K562 (cell line): Measurements from ENCODE around the gene ZNF740. TPM values are rescaled to one million over a fixed set of nuclear protein-coding genes. Genes with fewer than 3 reads are reported as not detected.

Experiments
- CBFA2T3 ChIP-seq: fragments of 450-650 bp; IDR thresholded peaks from 2 replicates; pipeline ENCODE4 v1.6.1; 2017
- CBX3 ChIP-seq, 2 experiments: IDR thresholded peaks; 1 replicate in 1 of 2; 2 replicates in 1 of 2; pipeline ENCODE4 v1.6.1; 2012; ENCODE audit warnings: inconsistent platforms in 2 of 2, low read length in 2 of 2, borderline replicate concordance in 1 of 2, control low read depth in 1 of 2
- CTCFL ChIP-seq: IDR thresholded peaks from 2 replicates; pipeline ENCODE4 v1.6.1; 2011; ENCODE audit warnings: borderline replicate concordance, low read depth, mild to moderate bottlenecking, moderate library complexity, low read length; ENCODE audit not compliant: insufficient read depth, poor library complexity, severe bottlenecking
- ETV1 ChIP-seq: fragments of 450-650 bp; conservative IDR thresholded peaks from 2 replicates; pipeline ENCODE4 v1.6.1; 2016; ENCODE audit warnings: missing genetic modification characterization, control low read depth, low read depth, missing compliant biosample characterization
- FOXK1 ChIP-seq: sonication (generic); formaldehyde crosslinking; IDR thresholded peaks from 2 replicates; pipeline ENCODE4 v1.8.0; 2022; ENCODE audit warnings: missing genetic modification reagents, mild to moderate bottlenecking, borderline replicate concordance
- HNRNPUL1 ChIP-seq: fragments of 200-400 bp; formaldehyde crosslinking; IDR thresholded peaks from 2 replicates; pipeline ENCODE4 v1.6.1; 2017; ENCODE audit warnings: low read length
- KDM5B ChIP-seq: fragments of 200-600 bp; sonication (generic); IDR thresholded peaks from 2 replicates; pipeline ENCODE4 v1.6.1; 2012; ENCODE audit warnings: low read depth, mild to moderate bottlenecking, moderate library complexity, low read length, control low read depth, inconsistent platforms; ENCODE audit not compliant: insufficient replicate concordance
- MAFG ChIP-seq: fragments of 450-650 bp; conservative IDR thresholded peaks from 2 replicates; pipeline ENCODE4 v1.6.1; 2016; ENCODE audit warnings: missing genetic modification characterization, missing compliant biosample characterization
- MYBL2 ChIP-seq, 2 experiments: fragments of 450-650 bp in 1 of 2; sonication (generic) in 1 of 2; formaldehyde crosslinking in 1 of 2; IDR thresholded peaks; 2 replicates each; pipeline versions ENCODE4 v1.6.1 to v1.8.1; 2017 to 2022; ENCODE audit warnings: borderline replicate concordance in 1 of 2, inconsistent platforms in 1 of 2, low read depth in 1 of 2, mild to moderate bottlenecking in 1 of 2, missing genetic modification reagents in 1 of 2, moderate library complexity in 1 of 2
- MYNN ChIP-seq, 2 experiments: sonication (generic); formaldehyde crosslinking in 1 of 2; IDR thresholded peaks; 2 replicates each; pipeline versions ENCODE4 v1.5.0 to v1.6.1; 2016 to 2020; ENCODE audit warnings: antibody characterized with exemption in 1 of 2, missing genetic modification reagents in 1 of 2
- PML ChIP-seq: IDR thresholded peaks from 2 replicates; pipeline ENCODE4 v1.6.1; 2012; ENCODE audit warnings: low read length, inconsistent platforms
- RBM22 ChIP-seq: fragments of 200-400 bp; formaldehyde crosslinking; IDR thresholded peaks from 2 replicates; pipeline ENCODE4 v1.6.1; 2018; ENCODE audit warnings: low read length, low read depth; ENCODE audit not compliant: poor library complexity, severe bottlenecking
- TAF15 ChIP-seq: fragments of 200-400 bp; formaldehyde crosslinking; IDR thresholded peaks from 2 replicates; pipeline ENCODE4 v1.6.1; 2017; ENCODE audit warnings: mild to moderate bottlenecking, low read depth, low read length, moderate library complexity
- ZKSCAN1 ChIP-seq: fragments of 150-350 bp; IDR thresholded peaks from 2 replicates; pipeline ENCODE4 v1.6.1; 2016; ENCODE audit warnings: low read depth, low read length
- ZNF511 ChIP-seq: sonication (generic); formaldehyde crosslinking; IDR thresholded peaks from 2 replicates; pipeline ENCODE4 v1.8.0; 2022; ENCODE audit warnings: mild to moderate bottlenecking, missing genetic modification reagents
- ZNF75A ChIP-seq: fragments of 450-650 bp; formaldehyde crosslinking; IDR thresholded peaks from 2 replicates; pipeline ENCODE4 v1.4.0; 2020; ENCODE audit warnings: mild to moderate bottlenecking
- polyA plus RNA-seq, 8 experiments: library from polyadenylated mRNA; depleted of rRNA in 4 of 8; stranded (reverse) in 5 of 8; unstranded in 3 of 8; fragments of >200 nt; fragmentation: Nextera tagmentation in 2 of 8; fragmentation: Illumina TruSeq in 1 of 8; extraction: Ambion mirVana in 2 of 8; extraction: Trizol in 1 of 8; gene quantifications; 2 replicates each; pipeline versions ENCODE4 v1.2.1 to v1.2.3, GENCODE V29; 2011 to 2014; ENCODE audit warnings: inconsistent platforms in 1 of 8, missing spikeins in 1 of 8
- total RNA-seq, 7 experiments: library from RNA; depleted of rRNA in 6 of 7; stranded (reverse); fragments of >200 nt in 6 of 7; fragmentation: Illumina TruSeq in 2 of 7; extraction: Trizol in 2 of 7; gene quantifications; 2 replicates each; pipeline versions ENCODE4 v1.2.1 to v1.2.3, GENCODE V29; 2011 to 2021; ENCODE audit warnings: low replicate concordance in 1 of 7
- TF ChIP-seq, protein P1 (sequence below), 2 experiments: fragments of 450-650 bp; formaldehyde crosslinking in 1 of 2; IDR thresholded peaks; 2 replicates each; pipeline versions ENCODE4 v1.4.0 to v1.6.1; 2014 to 2020; ENCODE audit warnings: mild to moderate bottlenecking in 2 of 2, borderline replicate concordance in 1 of 2, low read depth in 1 of 2

Gene ZNF740
- total and polyA plus RNA-seq, 9 of the 15 experiments (the other 6 are each of a cell fraction or from before 2014, with no cell fraction given), result 0.57 to 46.4 (median 18.6) TPM

GRCh38 chr12:53213348-53213747, 32.8 kb downstream of the ZNF740 start (continued):
- TF ChIP-seq MYNN (IDR thresholded peaks at IDR 0.05), result no peak
- TF ChIP-seq MYNN (CRISPR knock-in tag; IDR thresholded peaks at IDR 0.05), result no peak
- no peak for TF ChIP-seq TAF15
- TF ChIP-seq ZKSCAN1, result no peak
- TF ChIP-seq KDM5B, result no peak
- TF ChIP-seq PML, result no peak
- TF ChIP-seq ZNF75A, result no peak
- TF ChIP-seq MAFG (tag), result no peak
- no peak for TF ChIP-seq RBM22
- no peak for TF ChIP-seq CBX3 (IDR thresholded peaks at IDR 0.05; ENCODE audit: borderline replicate concordance in 1 of 2, low read length in 2 of 2)
- 0 out of 2 replicates have a peak, but pooled peaks have one; percentile 15 for TF ChIP-seq ETV1 (tag)
- TF ChIP-seq FOXK1 (CRISPR knock-in tag), result no peak
- TF ChIP-seq HNRNPUL1, result no peak
- TF ChIP-seq, protein P1, sequence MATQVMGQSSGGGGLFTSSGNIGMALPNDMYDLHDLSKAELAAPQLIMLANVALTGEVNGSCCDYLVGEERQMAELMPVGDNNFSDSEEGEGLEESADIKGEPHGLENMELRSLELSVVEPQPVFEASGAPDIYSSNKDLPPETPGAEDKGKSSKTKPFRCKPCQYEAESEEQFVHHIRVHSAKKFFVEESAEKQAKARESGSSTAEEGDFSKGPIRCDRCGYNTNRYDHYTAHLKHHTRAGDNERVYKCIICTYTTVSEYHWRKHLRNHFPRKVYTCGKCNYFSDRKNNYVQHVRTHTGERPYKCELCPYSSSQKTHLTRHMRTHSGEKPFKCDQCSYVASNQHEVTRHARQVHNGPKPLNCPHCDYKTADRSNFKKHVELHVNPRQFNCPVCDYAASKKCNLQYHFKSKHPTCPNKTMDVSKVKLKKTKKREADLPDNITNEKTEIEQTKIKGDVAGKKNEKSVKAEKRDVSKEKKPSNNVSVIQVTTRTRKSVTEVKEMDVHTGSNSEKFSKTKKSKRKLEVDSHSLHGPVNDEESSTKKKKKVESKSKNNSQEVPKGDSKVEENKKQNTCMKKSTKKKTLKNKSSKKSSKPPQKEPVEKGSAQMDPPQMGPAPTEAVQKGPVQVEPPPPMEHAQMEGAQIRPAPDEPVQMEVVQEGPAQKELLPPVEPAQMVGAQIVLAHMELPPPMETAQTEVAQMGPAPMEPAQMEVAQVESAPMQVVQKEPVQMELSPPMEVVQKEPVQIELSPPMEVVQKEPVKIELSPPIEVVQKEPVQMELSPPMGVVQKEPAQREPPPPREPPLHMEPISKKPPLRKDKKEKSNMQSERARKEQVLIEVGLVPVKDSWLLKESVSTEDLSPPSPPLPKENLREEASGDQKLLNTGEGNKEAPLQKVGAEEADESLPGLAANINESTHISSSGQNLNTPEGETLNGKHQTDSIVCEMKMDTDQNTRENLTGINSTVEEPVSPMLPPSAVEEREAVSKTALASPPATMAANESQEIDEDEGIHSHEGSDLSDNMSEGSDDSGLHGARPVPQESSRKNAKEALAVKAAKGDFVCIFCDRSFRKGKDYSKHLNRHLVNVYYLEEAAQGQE (IDR thresholded peaks at IDR 0.05; ENCODE audit: borderline replicate concordance), result peak; percentile 96
- TF ChIP-seq, protein P1 (CRISPR knock-in tag; IDR thresholded peaks at IDR 0.05; ENCODE audit: low read depth), result no peak
- peak; percentile 58 for TF ChIP-seq CTCFL
- no peak for TF ChIP-seq ZNF511 (CRISPR knock-in tag)
- TF ChIP-seq CBFA2T3, result no peak
- no peak for TF ChIP-seq MYBL2 (IDR thresholded peaks at IDR 0.05; ENCODE audit: low read depth)
- TF ChIP-seq MYBL2 (CRISPR knock-in tag; IDR thresholded peaks at IDR 0.05; ENCODE audit: borderline replicate concordance), result no peak
